T-helper 2 cell (primary cell): Measurements from ENCODE around the gene CTXND1.

Experiments
- DNase-seq, 5 experiments: peaks; one replicate each; pipeline versions ENCODE4 v3.0.0 to v3.0.0-alpha.2; 2012 to 2022

CTXND1 gene

GRCh38 chr15:80180468-80180867, 71.5 kb downstream of the CTXND1 start:
- no peak for DNase-seq

- no peak for DNase-seq
These were observed 72.1 kb downstream of the CTXND1 start for GRCh38 chr15:80179935-80180334.

- no peak for DNase-seq
These were observed 72.8 kb downstream of the CTXND1 start for GRCh38 chr15:80179025-80179759.

- DNase-seq, result no peak
These were observed 74.9 kb downstream of the CTXND1 start for GRCh38 chr15:80177156-80177555.

- DNase-seq, result no peak
These were observed 75.6 kb downstream of the CTXND1 start for GRCh38 chr15:80176443-80176842.

GRCh38 chr15:80175436-80175835, 76.6 kb downstream of the CTXND1 start:
- DNase-seq, result no peak

- no peak for DNase-seq
These were observed 77.8 kb downstream of the CTXND1 start for GRCh38 chr15:80174017-80174746.

- peak; percentile 21 to 67 (median 44) for DNase-seq
These were observed 78.8 kb downstream of the CTXND1 start for GRCh38 chr15:80173022-80173759.

- no peak for DNase-seq
These were observed 79.6 kb downstream of the CTXND1 start for GRCh38 chr15:80172401-80172800.

- no peak for DNase-seq
These were observed 80.2 kb downstream of the CTXND1 start for GRCh38 chr15:80171787-80172186.

GRCh38 chr15:80170596-80170995, 81.4 kb downstream of the CTXND1 start:
- no peak for DNase-seq

- DNase-seq, result no peak
These were observed 82.2 kb downstream of the CTXND1 start for GRCh38 chr15:80169768-80170357.

- no peak for DNase-seq
These were observed 83.6 kb downstream of the CTXND1 start for GRCh38 chr15:80168421-80168820.

- DNase-seq, result no peak
These were observed 84.1 kb downstream of the CTXND1 start for GRCh38 chr15:80167936-80168335.

GRCh38 chr15:80163897-80164296, 88.1 kb downstream of the CTXND1 start:
- no peak for DNase-seq

- DNase-seq, result no peak
These were observed 88.8 kb downstream of the CTXND1 start for GRCh38 chr15:80163217-80163616.

- DNase-seq, result no peak
These were observed 89.9 kb downstream of the CTXND1 start for GRCh38 chr15:80162059-80162554.

- no peak for DNase-seq
These were observed 90.5 kb downstream of the CTXND1 start for GRCh38 chr15:80161468-80162016.

GRCh38 chr15:80160570-80161156, 91.3 kb downstream of the CTXND1 start:
- peak in 1 of 5 experiments; percentile 85 for DNase-seq

- peak in 2 of 5 experiments; percentile 35 to 53 for DNase-seq
These were observed 92.0 kb downstream of the CTXND1 start for GRCh38 chr15:80159811-80160569.

GRCh38 chr15:80159301-80159700, 92.7 kb downstream of the CTXND1 start:
- no peak for DNase-seq
